NCI-H510A (cell line): ENCODE measurements around the gene CLCNKA.
A peak's percentile ranks its signal among the peaks of the same experiment; 100 is the strongest.

ENCODE experiments used
- DNase-seq: peaks from one replicate; lab custom pipeline; 2025; lab: John Stamatoyannopoulos, UW

Gene CLCNKA

DNA sequence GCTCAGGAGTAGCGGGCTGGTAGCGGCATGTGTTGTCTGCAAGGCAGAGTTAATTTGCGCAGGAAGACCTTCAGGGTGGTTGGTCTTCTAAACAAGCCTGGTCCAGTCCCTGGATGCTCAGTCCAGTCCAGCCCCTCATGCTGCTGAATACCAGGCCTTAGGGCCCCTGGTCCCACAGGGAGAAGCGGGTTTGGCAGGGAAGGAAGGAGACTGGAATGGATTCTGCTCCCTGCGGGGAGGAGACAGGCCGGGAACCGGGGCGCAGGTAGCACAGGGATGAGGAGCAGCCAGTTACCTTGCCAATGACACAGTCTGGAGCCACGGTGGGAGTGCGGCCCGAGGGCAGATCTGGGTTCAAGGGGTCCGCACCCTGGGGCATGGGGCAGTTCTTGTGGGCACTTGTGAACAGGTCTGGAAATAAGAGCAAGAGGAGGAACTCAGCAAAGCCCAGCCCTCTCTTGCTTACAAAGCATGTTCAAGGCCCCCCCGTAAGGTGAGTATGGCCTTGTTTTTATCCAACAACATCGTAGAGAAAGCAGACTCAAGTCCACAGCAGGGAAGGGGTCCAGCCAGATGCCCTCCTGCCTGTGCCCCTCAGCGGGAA lies 41.5 kb downstream of the CLCNKA start:
- DNase-seq = no peak

DNA sequence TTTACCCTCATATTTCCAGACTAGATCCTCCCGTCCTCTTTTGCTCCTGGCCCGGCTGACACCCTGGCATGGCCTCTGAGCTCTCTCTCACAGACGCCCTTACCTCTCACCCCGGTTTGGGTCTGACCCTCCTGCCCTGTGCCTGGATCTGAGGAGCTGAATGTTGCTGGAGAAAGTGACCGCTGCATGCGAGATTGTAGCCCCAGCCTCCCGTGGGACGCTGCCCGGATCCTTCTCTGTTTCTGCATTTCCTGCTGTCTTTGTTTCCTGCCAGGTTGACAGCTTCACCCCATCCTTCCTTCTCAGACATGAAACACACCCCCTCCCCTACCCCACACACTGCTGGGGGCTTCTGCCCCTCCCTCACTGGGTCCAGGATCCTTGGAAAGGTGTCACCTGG lies 42.1 kb downstream of the CLCNKA start:
- no peak for DNase-seq

DNA sequence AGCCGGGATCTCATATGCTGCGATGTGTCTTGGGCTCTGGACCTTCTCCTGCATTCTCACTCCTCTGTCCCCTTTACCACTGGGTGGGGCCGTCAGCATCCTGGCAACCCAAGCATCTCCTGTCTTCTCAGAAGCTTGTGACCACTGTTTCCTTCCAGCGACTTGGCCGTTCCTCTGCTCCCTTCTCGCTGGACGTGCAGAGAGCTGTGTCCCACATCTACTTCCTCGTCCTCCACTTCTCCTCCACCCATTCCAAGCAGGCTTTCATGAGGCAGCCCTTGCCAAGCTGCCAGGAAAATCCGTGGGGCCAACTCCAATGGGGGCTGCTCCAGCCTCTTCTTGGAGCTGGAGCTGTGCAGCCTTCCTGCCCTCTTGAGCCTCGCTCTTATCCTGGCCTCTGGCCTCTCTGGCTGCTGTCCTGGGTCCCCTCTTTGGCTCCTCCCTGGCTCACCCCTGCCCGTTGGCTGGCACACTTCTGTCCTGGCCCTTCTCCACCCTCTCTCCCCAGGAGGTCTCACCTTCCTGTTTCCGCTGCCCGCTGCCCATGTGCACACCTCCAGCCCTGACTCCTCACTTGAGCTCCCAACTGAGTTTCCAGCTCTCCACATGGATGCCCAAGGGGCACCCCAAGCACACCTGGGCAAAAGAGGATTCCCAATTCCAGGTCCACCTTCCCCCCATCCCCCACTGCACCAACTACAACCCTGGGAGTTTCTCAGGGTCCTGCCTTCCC lies 42.9 kb downstream of the CLCNKA start:
- no peak for DNase-seq

DNA sequence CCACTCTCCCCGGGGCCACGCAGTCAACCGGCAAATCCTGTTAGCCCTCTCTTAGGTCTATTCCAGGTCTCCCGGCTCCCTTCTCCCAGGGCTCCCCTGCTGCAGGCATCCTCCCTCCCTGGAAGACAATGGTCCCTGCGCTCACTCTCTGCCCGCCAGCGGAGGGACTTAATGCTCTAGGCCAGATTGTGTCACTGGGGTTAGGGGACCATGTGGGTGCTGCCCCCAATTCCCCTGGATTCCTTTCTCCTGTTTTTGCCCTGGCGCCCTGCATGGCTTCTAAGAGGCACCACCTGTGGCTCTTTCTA lies 43.4 kb downstream of the CLCNKA start:
- DNase-seq = no peak

DNA sequence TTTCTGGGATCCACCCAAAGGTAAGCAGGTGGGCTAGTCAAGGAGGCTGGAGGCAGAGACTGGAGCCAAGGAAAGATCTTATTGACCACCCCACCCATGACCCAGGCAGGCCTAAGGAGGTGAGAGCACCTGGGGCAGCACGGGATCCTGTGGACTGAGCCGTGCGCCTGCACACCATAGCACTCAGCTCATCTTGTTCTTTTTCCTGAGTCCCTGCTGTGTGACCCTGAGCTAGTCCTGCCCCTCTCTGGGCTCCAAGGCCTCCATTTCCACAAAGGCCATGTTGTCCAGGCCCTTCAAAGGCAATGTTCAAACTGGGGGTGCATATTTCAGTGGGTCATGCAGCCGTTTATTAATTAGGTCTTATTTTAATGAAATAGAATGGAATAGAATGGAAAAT lies 44.4 kb downstream of the CLCNKA start:
- DNase-seq = no peak

DNA sequence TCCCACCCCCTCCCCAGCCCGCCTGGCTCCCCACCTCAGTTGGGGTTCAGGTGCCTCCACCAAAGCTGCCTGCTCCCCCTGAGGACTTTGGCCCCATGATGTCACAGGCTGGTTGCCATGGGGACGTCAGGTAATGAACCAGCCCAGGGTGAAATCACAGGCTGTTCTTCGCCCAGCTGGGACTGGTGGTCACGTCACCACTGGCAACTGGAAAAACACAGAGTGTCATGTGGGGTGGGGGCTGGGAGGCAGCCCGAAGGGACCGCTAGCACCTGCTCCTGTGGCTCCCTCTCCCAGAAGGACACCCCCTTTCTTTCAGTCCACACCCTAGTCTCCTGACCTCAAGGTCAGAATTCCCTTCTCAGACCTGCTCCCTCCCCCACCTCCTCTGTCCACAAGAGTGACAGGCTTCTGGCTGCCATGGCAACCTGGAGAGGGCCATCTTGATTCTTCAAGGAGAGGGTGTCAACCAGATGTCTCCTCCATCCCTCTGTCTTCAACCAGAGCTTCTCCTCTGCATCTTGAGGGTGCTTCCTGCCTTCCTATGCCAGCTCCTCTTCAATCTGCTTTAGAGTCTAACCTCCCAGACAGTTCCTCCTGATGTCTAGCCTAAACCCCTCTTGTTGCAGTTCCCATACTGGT lies 45.4 kb downstream of the CLCNKA start:
- peak; percentile 64 for DNase-seq

DNA sequence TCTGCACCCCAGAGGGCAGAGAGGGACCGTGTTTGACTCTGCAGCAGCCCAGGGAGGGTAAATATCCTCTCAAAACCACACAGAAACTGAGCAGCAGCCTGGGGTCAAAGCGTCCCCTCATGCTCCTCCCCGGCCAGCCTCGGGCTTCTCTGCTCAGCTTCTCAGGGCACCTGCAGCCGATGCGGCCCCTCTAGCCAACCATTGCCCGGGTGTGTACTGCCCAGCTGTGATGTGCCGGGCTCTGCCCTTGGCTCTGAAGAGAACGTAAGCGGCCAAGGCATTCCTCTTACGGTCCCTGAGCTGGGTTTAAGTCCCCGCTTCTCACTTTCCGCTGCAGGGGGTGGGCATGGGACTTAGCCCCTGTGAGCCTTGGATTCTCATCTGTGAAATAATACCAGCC lies 46.1 kb downstream of the CLCNKA start:
- DNase-seq = no peak

DNA sequence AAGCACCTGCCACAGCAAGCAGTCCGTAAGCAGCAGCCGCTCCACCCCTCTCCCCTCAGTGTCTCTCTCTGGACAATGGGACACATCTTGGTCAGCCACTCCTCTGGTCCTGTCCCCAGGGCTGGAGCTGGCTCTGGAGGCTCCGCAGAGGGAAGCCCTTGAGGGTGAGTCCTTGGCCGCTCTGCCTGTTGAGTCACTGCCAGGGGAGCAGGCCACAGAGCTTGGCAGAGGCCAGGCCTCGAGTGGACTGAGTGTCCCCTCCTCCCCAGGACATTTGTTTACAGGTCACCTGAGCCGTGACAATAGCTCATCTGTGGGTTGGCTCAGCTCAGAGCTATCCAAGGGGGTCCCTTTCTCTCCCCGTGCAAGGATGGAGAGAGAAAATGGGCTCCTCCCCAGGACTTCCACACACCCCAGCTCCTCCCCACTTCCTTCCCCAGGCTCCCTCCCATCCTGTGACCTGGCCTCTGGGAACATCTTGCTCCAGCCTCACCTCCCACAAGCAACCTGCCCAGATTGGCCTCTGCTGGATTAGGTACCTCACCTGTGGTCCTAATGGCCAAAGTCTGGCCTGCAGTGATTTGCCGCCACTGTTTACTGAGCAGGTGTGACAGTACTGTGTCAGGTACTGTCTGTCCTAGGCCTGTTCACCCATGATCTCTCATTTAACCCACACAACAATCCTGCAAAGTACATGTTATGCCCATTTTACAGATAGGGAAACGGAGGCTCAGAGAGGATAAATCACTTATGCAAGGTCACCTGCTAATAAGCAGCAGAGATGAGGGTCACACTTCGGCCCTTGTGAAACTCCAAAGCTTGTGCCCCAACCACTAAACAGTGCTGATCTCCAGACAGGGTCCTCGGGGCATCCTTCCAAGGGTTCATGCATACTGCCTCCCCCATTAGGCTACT lies 46.8 kb downstream of the CLCNKA start:
- DNase-seq = no peak

DNA sequence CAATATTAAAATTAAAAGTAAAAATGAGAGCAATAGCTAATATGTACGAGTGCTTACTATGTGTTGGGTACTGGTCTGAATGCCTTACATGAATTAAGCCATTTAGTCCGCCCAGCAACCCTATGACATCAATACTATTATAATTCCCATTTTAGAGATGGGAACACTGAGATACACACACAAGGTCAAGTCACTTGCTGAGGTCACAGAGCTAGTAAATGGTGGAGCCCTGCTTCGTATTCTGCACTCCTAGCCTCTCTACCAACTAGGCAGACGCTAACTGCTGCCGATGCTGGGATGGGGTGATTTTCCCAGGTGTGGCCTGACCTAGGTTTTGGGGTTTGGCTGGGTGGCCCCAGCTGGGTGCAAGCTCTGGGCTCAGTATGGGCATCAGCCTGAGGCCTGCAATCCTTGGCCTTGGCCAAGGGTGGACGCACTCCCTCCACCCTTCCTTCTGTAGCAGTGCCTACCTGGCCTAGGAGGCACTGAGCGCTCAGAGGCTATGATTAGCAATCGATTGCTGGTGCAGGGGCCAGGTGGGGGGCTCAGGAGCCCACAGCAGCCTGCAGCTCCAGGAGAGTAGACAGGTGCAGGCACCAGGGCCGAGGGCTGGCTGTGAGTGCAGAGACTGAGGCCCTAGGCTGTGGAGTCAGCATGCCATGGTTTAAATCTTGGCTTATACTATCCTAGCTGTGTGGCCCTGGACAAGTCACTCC lies 49.0 kb downstream of the CLCNKA start:
- no peak for DNase-seq

DNA sequence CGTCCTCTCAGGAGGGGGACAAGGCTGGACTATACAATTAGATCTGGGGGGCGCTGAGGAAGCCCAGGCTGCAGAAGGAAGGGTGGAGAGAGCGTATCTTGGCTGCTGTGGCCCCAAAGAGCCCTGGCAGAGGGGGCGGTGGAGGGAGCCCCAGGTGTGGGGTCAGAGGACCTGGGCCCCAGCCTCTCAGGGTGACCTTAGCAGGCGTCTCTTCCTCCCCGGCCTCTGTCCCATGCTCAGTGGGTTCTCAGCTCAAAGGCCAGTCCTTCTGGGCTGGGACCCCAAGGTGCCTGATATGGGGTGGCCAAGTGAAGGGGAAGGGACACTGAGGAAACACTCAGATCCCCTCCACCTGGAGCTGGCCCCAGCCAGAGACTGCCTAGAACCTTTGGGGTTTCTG lies 49.8 kb downstream of the CLCNKA start:
- no peak for DNase-seq

DNA sequence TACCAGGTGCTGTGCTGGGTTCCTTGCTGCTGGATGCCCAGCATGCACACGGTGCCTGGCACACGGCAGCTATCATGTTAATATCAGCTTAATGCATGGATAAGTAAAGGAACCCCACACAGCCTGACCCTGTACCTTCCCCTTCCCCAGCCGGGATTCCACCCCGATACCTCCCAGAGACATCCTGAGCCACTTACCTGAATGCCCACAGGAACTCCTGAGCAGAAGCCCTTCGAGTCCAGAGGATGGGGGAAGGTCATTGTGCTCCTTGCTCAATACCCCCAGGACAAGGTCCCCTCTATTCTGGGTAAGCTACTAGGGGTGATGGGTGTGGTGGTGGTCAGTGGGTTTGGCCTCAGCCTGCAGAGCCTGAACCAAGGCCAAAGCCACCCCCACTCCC lies 50.3 kb downstream of the CLCNKA start:
- DNase-seq = no peak

DNA sequence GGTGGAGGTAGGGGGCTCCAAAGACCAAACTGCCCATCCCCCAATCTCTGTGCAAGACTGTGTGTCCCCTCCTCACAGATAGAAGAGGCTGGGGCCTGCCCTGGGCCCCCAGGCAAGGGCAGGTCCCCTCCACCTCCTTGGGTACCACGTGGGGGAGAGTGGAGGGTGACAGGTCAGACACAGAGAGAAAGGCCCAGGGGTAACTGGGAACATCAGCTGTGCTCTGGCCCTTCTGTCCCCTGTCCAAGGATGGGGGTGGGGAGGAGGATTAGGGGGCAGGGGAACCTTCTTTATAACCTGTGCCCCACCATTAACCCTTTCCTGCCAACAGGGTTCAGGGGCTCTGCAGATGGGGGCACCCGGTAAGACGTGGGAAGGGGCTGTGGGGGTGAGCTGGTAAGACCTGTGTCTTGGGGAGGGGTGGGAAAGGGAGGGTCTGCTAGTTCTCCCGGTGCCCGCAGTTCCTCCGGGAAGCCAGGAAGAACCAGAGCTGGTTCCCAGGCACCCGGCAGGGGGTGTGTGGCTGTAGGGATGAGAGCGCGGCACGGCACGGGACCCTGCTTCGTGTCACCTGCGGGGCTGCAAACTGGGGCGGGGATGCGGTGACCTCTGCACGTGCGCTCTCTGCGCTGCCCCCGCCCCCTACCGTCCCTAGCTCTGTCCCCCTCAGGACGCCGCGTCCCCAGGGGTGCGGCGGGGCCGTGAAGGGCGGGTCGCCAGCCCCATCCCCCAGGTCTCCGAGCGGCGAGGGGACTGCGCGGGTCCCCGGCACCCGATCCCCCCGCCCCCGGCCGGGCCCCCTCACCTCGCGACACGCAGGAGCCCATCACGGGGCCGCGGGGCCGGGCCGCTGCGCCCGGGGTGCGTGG lies 51.0 kb downstream of the CLCNKA start:
- DNase-seq = no peak

DNA sequence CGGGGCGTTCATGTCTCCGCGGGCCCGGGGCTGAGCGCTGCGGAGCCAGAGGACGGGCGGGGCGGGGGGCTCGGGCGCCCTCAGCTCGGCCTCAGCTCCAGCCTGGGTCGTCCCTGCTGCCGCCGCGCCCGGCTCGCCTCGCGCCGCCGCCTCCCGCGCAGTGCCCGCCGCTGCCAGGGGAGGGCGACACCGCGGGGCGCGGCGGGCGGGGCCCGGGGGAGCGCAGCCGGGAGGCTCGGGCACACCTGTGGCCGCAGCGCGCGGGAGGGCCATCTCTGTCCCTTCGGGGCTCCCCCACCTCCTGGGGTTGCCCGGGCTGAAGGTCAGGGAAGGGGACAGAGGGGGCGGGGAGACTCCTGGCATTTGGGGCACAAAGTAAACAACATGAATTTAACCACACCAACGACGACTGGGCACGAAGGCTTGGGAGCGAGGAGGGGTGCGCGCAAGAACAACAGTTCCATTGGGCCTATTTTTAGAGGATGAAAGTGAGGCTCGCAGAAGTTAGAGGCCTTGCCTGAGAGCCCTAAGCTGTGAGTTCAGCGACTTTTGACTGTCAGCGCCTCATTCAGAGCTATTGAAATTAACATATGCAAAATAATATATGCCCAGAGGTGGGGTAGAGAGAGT lies 51.8 kb downstream of the CLCNKA start, which contains the start of gene FAM131C:
FAM131C (minus strand) TSS at position 162 of the 630 bp plus-strand sequence. CDS start 209 bp downstream, outside the sequence.
- DNase-seq = peak; percentile 49

DNA sequence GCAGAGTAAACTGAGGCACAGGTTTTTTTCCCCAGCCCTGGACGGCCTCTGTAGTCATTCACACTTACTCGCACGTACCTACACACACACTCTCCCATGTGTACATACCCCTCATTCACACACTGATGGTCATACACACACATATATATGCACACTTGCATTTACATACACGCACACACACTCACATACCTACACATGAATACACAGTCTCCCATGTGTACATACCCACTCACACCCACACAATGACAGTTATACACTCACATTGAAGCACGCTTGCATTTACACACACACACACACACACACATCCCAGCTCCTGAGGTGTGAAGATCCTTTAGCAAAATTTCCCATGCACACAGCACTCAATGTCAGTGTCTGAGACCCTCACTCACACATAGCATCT lies 52.4 kb downstream of the CLCNKA start:
- DNase-seq = no peak

DNA sequence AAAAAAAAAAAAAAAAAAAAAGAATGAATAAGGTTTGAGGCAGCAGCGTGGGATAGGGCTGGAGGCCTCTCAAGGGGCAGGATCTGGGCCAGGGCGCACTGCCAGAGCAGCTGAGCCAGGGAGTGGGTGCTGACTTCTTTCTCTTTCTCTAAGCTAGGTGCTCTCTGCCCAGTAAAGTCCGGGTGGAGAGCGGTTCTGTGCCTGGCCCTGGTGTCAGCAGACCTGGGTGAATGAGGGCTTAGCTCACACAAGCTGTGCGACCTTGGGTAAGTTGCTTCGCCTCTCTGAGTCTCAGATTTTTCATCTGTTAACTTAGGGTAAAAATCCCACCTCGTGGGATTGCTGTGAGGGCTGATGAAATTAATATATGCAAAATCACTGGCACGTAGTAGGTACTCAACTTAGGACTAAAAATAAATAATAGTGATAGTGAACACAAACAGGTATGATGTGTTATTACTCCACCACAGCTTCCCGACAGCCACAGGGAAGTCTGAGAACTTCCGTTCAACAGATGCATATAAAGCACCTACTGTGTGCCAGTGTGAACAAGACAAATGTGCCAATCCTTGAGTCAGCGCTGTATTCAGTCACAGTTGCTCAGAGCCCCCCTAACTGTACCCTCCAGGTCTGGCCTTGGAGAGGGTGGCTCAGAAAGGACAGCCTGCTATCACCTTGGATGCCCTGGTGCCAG lies 53.6 kb downstream of the CLCNKA start:
- no peak for DNase-seq

DNA sequence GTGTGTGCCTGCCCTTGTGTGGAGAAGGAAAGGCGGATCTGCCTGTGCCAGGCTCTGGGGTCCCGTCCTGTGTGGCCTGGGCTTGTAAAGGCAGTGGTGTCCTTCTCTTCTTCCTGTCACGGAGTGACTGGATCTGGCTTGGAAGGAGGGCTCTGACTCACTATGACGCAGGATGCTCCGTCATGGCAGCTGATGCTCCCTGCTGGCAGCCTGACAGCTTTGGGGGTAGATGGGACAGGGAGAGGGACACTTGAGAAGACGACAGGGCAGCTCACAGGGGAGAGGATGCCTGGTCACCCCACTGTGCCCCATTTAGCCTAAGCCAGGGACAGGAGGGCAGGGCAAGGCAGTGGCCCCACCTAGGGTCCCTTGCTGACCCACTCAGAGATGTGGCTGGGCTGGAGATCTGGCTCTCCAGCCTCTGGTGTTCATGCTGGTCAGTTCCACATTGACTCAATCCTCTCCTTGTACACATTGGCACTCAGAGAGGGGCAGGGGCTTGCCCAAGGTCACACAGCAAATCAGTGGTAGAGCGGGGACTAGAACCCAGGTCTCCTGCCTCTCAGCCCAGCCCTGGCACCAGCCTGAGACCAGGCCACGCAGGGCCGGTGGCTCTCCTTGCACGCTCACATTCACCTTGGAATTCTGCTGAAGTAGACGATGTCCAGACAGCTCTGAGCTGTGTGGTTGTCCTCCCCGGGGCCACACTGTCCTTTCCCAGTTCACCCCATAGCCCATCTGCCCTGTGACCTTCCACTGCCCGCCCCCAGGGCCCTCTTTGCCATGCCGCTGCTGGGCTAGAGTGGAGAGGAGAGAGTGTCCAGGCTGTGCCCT lies 54.4 kb downstream of the CLCNKA start:
- DNase-seq = no peak

DNA sequence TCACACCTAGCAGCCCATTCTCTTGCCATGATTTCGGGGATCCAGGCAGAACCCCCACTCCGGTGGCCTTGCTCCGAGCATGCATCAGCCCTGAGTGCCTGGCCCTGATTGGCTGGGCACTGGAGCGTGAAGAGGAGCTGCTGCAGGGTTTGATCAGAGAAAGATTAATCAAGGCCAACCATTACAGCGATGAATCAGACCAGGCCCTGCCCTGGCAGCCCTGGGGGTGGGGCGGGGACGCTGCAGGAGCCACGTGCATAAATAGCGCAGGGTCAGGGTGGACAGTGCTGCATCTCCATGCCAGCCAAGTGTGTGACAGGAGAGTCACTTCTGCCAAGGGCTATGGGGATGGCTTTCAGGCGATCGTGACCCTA lies 55.0 kb downstream of the CLCNKA start:
- DNase-seq = peak; percentile 49

DNA sequence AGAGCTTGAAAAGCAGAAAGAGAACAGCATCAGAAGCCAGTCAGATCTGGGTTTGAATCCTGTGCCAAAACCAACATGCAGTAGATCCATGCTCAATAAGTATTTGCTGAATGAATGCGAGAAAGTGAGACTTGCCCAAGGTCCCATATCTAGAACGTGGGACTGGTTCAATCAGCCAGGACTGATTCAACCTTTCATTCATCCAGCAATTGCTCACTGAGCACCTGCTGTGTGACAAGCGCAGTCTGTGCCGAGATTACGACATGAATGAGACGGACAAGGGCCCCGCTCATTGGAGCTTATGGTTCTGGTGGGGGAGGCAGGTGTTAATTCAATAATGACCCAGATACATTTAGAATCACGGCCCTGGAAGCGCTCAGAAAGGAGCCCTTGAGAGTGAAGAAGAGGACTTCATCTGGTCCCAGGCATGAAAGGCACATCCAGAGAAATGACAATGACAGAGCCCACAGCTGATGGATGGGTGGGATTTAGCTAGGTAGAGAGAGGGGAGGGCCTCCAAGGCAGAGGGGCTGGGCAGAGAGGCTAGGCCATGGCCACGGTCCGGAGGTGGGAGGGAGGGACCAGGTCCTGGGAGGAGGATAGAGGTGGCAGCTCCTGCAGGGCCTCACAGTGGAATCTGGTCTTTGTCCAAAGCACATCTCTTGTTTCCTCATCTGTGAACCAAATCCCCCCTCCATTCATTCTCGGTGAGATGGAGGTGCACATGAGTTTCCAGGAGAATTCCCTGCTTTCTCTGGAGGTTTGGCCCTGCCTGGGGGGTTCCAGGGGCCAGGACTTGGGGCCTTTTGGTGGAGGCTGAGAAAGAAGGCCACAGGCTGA lies 55.8 kb downstream of the CLCNKA start:
- no peak for DNase-seq
